Right forelimb (tissue), 1 donor: ENCODE results near the gene ERCC2.
"Not testable (repeated sequence)": the region's sequence is repeated elsewhere in the genome, so short reads cannot be mapped to it uniquely, and the experiment has no call there.

Experiments used
- DNase-seq: peaks from one replicate; pipeline ENCODE4 v3.0.0-alpha.2; 2018

The ERCC2 gene

DNA sequence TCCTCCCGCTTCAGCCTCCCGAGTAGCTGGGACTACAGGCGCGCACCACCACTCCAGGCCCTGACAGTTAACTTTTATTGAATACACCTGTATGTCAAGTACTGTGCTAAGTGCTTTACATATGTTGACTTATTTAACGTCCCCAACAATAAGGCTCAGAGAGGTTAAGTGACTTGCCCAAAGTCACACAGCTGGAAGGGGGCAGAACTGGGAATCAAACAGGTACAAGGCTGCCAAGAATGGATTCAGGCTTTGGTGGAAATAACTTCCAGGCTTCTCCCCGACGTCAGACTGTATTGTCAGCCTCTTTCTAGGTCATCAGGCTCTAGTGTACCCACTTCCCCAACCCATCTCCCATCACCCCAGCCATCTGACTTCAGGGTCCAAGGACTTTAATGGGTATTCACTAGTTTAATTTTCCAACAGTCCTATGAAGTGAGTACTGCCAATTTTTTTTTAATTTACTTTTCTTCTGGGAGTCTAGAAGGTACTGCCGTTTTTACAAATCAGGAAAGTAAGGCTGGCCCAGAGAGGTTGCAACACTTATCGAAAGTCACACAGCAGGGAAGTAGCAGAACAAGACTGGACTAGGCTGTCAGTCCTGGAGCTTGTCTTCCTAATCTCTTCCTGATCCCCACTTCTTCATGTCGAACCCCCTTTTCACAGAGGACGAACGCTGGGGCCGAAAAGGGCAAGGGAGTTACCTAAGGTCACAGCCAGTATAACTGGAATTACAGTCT, 42.8 kb downstream of the ERCC2 start:
- DNase-seq, result no peak

- no peak for DNase-seq
Measured at GRCh38 chr19:45324349-45324907, 45.9 kb downstream of the ERCC2 start.

DNA sequence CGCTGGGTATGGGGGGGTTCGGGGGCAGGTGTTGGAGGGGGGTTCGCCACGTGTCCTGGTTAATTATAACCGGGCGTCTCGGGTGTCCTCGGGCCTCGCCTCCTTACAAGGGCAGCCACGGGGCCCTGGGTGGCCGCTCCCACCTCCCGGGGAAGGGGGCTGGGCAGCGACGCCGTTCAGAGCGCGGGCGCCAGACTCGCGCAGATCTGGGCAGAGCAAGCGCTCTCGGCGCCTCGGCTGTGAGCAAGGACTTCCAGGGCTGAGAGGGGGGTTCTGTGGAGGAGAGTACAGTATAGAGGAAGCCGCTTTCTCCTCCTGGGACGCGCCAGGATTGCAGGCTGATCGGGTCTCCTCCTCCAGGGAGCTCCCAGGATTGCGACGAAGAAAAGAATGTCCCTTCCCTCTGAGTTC, 46.7 kb downstream of the ERCC2 start:
- no peak for DNase-seq

- DNase-seq, result no peak
Measured at GRCh38 chr19:45322744-45323281, 47.6 kb downstream of the ERCC2 start, which contains the start of gene CKM. Gene CKM, minus strand, starts transcription at chr19:45322875. Its CDS starts 3,162 bp downstream, at chr19:45319713.

DNA sequence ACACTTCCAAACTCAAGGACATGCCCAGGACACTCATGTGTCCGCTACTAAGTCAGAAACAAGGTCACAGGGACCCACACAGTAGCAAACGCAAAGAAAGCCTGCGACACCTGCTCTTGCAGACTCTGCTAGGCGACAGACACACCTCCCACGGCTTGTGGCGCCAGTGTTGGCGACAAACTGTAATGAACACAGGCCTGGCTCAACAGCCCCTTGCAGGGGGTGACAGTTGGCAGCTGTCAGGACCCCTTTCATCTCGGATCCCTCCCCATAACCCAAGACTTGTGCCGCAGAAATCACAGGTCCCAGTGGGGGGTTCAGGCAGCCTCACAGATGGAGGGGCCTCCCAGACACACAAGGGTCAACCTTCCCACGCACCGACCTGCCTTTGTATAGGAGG, 48.1 kb downstream of the ERCC2 start:
- no peak for DNase-seq

DNA sequence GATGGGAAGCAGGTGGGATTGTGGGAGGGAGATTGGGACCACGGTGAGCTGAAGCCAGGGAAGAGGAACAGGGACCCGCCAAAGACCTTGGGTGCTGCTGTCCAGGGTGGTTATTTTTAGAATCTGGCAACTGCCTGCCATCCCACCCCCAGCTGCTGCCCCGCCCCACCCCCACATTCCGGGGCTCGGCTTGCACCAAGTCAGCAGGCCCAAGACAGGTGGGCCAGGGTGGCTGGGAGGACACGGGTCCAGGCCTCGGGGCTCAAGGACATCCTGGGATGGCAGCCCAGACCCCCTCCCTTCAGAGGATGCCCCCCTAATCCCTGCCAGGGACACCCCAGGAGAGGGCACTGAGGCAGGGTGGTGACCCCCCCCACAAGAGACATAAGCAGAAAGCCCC, 48.5 kb downstream of the ERCC2 start:
- DNase-seq, result no peak

DNA sequence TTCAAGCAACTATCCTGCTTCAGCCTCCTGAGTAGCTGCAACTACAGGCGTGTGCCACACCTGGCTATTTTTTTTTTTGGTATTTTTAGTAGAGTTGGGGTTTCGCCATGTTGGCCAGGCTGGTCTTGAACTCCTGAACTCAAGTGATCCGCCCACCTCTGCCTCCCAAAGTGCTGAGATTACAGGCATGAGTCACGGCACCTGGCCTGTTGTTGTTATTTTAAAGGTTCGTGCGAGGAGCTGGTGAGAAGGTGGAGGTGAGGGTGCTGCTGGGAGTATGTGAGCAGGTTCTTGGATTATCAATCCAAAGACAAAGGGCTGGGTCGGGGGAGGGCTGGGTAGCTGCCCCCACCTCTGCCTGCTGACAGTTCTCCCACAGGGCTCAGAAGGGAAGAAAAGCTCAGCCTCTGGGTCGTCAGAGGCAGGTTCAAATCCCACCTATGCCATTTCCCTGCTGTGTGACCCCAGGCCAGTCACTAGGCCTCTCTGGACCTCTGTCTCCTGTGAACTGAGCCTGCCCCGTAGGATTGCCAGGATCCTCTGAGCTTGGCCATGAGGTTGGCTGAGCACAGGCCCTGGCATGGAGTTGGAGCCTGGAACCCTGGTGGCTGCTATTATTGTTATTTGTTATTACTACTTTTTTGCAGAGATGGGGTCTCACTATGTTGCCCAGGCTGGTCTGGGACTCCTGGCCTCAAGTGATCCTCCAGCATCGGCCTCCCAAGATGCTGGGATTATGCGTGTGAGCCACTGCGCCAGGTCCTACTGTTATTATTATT, 49.2 kb downstream of the ERCC2 start:
- no peak for DNase-seq

- DNase-seq, result no peak
Measured at GRCh38 chr19:45315304-45315703, 55.1 kb downstream of the ERCC2 start.

GRCh38 chr19:45314708-45315245, 55.6 kb downstream of the ERCC2 start:
- no peak for DNase-seq

- not testable (repeated sequence) for DNase-seq
Measured at GRCh38 chr19:45312285-45312684, 58.1 kb downstream of the ERCC2 start.

GRCh38 chr19:45311621-45312020, 58.8 kb downstream of the ERCC2 start:
- no peak for DNase-seq

DNA sequence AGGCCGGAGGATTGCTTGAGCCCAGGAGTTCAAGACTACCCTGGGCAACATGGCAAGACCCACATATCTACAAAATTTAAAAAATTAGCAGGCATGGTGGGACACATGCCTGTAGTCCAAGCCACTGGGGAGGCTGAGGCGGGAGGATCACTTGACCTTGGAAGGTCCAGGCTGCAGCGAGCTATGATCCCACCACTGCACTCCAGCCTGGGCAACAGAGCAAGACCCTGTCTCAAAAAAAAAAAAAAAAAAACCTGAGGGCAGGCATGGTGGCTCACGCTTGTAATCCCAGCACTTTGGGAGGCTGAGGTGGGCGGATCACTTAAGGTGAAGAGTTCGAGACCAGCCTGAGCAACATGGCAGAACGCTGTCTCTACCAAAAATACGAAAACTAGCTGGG, 61.1 kb downstream of the ERCC2 start:
- DNase-seq, result not testable (repeated sequence)

DNA sequence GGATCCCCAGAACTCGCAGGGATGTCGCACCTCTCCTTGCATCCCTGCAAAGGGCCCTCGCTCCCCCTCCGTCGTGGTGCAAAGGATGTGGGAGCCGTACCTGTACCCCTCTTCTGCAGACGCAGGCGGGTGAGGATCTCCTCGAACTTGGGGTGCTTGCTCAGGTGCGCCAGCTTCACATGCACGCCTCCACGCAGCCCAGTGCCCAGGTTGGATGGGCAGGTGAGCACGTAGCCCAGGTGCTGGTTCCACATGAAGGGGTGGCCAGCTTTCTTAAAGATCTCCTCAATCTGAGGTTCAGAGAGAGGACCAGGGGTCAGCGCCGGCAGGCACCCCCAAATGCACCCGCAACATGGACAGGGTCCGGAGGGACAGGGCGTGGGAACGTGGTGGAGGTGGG, 63.0 kb downstream of the ERCC2 start:
- DNase-seq, result no peak

DNA sequence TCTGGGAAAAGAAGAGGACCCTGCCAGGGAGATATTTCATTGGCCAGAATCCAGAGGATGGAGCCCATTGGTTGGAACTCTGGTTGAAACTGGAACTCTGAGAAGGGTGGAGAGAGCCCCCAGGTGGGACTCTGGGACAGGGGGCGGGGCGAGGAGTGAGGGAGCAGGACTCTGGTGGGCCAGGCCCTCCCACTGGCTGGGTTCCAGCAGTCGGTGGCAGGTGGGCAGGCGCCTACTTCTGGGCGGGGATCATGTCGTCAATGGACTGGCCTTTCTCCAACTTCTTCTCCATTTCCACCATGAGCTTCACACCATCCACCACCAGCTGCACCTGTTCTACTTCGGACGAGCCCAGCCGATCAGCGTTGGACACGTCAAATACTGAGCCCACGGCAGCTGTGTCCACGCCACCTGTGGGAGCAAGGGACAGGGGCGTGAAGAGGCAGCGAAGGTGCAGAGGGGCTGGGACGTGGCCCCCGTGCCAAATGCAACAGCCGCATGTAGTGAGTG, 63.8 kb downstream of the ERCC2 start:
- no peak for DNase-seq

- DNase-seq, result no peak
Measured at GRCh38 chr19:45306040-45306439, 64.3 kb downstream of the ERCC2 start.

- DNase-seq, result no peak
Measured at GRCh38 chr19:45305421-45305820, 65.0 kb downstream of the ERCC2 start.

DNA sequence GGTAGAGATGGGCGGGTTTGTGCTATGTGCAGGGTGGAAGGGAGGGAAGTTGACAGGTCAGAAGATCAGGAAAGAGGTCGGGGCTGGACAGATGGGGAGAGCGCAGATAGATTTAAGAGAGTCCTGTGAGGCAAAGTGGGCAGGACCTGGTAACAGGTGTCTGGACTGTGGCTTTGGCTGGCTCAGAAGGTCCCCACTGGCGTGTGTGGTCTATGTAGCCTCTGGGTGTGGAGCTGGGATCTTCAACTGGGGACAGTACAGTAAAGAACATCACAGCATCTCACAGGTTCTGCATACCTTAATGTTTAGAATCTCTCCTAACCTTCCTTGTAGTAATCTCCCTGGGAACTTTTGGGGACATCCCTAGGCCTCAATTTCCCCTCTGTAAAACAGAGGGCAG, 65.4 kb downstream of the ERCC2 start:
- DNase-seq, result no peak

DNA sequence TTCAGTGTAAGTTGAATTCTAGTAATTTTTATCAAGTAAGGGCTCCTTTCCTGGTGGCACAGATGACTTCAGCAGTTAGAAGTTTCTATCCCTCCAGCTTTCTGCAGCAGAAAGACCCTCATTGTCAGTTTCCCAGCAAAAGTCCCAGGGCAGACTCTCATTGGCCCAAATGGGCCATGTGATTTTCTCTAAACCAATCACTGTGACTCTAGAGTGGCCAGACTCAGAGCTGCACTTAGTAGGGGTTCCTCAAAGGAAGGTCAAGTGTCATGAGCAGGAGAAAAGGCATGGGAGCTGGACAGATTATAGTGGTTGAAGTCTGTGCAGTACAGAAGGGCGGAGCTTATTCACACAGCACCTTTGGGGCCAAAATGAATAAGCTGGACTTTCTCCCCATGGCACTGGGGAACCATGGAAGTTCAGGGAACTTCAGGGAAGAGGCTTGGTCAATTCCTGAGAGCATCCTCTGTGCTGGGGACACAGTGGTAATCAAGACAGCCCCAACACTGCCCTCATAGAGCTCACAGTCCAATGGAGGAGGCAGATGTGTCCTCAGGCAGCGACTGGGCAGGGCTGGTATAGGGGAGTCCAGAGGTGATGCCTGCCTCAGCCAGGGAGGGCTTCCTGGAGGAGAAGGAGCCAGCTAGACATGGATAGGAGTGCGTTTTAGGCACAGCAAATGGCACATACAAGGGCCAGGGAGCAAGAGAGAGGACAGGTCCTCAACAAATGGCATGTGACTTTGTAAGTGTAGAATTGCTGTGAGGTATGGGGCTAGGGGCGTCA, 66.0 kb downstream of the ERCC2 start:
- DNase-seq, result no peak

DNA sequence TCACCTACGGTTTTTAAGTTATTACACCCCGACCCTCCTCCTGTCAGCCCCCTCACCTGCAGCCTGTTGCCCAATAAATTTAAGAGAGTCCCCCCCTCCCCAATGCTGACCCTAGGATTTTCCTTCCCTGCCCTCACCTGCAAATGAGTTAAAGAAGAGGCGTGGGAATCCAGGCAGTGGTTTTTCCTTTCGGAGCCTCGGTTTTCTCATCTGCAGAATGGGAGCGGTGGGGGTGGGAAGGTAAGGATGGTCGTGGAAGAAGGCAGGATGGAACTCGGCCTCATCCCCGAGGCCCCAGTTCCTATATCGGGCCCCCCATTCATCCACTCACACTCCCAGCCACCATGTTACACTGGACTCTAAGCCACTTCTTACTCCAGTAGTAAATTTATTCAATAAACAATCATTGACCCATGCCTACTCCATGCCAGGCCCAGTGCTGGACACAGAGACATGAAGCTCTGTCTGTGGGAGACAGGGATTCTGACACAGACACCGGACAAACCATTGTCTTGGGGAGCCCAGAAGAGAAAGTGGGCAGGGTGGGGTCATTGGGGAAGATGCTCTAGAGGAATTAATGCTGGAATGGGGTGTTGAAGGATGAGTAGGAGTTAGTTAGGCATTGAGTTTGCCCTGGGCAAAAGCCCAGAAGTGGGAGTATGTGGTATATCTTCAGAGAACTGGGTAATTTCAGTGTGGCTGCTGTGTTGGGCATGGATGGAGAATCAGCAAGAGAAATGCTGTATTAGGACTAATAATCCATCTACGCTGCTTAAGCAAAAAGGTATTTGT, 66.9 kb downstream of the ERCC2 start:
- DNase-seq, result no peak

- no peak for DNase-seq
Measured at GRCh38 chr19:45302416-45302815, 68.0 kb downstream of the ERCC2 start.
